ENCODE measurements around the gene MKKS. TPM values are rescaled to one million over a fixed set of nuclear protein-coding genes. Genes with fewer than 3 reads are reported as not detected.

Gene MKKS
- total and polyA plus RNA-seq, 9 of the 15 experiments (the other 6 are each of a cell fraction or from before 2014, with no cell fraction given) = 6.8 to 26.8 (median 12.0) TPM

DNA sequence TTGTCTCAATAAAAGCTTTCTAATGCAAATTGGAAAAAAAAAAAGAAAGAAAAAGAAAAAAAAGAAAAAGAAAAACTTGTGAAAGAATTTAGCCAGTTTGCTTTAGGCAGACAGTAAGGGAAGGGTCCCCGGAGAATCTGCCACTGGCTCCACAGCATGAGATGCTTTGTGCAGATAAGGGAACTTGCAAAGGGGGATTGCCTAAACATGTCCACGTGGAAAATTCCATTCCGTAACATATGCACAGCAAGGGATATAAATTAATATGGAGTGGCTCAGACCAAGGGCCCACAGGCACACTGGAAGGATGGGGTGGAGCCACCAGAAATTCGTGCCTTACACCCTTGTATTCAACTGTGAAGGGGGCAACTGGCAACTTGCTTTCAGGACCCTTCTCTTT lies 45.4 kb downstream of the MKKS start:
- H3K4me2 ChIP-seq (ENCODE audit: insufficient read depth, low read length) = no peak overlapping the region
- no peak overlapping the region for H3K9ac ChIP-seq (ENCODE audit: insufficient read depth in 1 of 2, low read depth in 2 of 2, low read length in 2 of 2)
- no TSS peak for BruUV-seq (replicated peaks)
- no peak overlapping the region for H3K4me3 ChIP-seq
- 5% methylated on average over 4 of the region's 4 CpGs for WGBS (ENCODE audit: insufficient coverage, low coverage, missing lambda C conversion rate)
- H3K4me1 ChIP-seq (replicated peaks in 1 of 2; ENCODE audit: control insufficient read depth in 2 of 2, insufficient read depth in 2 of 2, low read length in 2 of 2) = no peaks in the 10 kb centered on the region
- H3K79me2 ChIP-seq (ENCODE audit: control insufficient read depth, insufficient read depth, low read length) = no peaks in the 10 kb centered on the region
- FAIRE-seq = no peak
- H3K27me3 ChIP-seq (ENCODE audit: control insufficient read depth in 2 of 2, insufficient read depth in 2 of 2, low read length in 2 of 2) = no peaks in the 10 kb centered on the region; a peak in 1 of 5 replicates
- no peak for ATAC-seq
- H3K27ac ChIP-seq (ENCODE audit: extremely low read depth, low read depth, low read length) = no peak overlapping the region
- POLR2A ChIA-PET = interaction anchor here (0.7 kb wide), 1 partner anchor 439 kb away, joined by 3 read pairs; no protein-coding TSS in a partner anchor
- no peak overlapping the region for H2AFZ ChIP-seq (ENCODE audit: low read depth, low read length)
- intact Hi-C loops (cut with micrococcal nuclease) (no loop called here), in situ Hi-C loops (cut with MboI) (no loop called here)
- CTCF ChIA-PET (ENCODE audit: low intra/inter-chr PET ratio) = no interaction called here
- DNase-seq (ENCODE audit: extremely low read depth in 1 of 4, low spot score in 3 of 4) = no peak
- no peaks in the 10 kb centered on the region for H4K20me1 ChIP-seq (replicated peaks; ENCODE audit: control insufficient read depth, insufficient read depth, low read length)
- H3K36me3 ChIP-seq (ENCODE audit: control insufficient read depth, insufficient read depth, low read length) = no peaks in the 10 kb centered on the region
- TF ChIP-seq KLF6 (CRISPR knock-in tag; IDR thresholded peaks at IDR 0.05; ENCODE audit: borderline replicate concordance) (no peak), ZC3H11A (IDR thresholded peaks at IDR 0.05; ENCODE audit: low read depth, low read length) (no peak), RAD21 (CRISPR knock-in tag; conservative IDR thresholded peaks at IDR 0.05 in 1 of 2, IDR thresholded peaks at IDR 0.05 in 1 of 2) (no peak), SMARCA4 (IDR thresholded peaks at IDR 0.05) (no peak), NR4A1 (CRISPR knock-in tag; IDR thresholded peaks at IDR 0.05) (no peak), NR4A1 (tag; IDR thresholded peaks at IDR 0.05) (no peak), RFX5 (IDR thresholded peaks at IDR 0.05; ENCODE audit: low read depth, low read length) (no peak)
- TF ChIP-seq, protein P1, sequence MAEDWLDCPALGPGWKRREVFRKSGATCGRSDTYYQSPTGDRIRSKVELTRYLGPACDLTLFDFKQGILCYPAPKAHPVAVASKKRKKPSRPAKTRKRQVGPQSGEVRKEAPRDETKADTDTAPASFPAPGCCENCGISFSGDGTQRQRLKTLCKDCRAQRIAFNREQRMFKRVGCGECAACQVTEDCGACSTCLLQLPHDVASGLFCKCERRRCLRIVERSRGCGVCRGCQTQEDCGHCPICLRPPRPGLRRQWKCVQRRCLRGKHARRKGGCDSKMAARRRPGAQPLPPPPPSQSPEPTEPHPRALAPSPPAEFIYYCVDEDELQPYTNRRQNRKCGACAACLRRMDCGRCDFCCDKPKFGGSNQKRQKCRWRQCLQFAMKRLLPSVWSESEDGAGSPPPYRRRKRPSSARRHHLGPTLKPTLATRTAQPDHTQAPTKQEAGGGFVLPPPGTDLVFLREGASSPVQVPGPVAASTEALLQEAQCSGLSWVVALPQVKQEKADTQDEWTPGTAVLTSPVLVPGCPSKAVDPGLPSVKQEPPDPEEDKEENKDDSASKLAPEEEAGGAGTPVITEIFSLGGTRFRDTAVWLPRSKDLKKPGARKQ (CRISPR knock-in tag; IDR thresholded peaks at IDR 0.05) = no peak
- no peaks in the 10 kb centered on the region for H3K9me3 ChIP-seq (replicated peaks; ENCODE audit: control insufficient read depth, insufficient read depth, low read depth, low read length)
- no peaks in the 10 kb centered on the region for H3K9me1 ChIP-seq (ENCODE audit: control insufficient read depth, insufficient read depth, low read length)
